HCT116 (cell line): ENCODE measurements around the gene FSD1L. TPM values are rescaled to one million over a fixed set of nuclear protein-coding genes. Genes with fewer than 3 reads are reported as not detected.

Experiments used
- ATAC-seq: fragments of 200-7000 bp; cut with Tn5 transposase; 2 replicates; pipeline ENCODE4 v1.9.1; 2020; ENCODE audit warnings: mild to moderate bottlenecking, moderate library complexity
- BruUV-seq: library from RNA; stranded (reverse); fragments of 400-500 nt; replicated peaks from 2 replicates; lab custom pipeline; 2021; lab: Mats Ljungman, UMichigan
- CTCF ChIA-PET: fragments of 300-600 bp; sonication (Branson Sonifier 250); formaldehyde crosslinking; loops from one replicate; lab custom pipeline; 2021; ENCODE audit warnings: antibody characterized with exemption; lab: Charles Lee
- POLR2A ChIA-PET: fragments of 300-600, 350-600 bp; sonication (Branson Sonifier 250); formaldehyde crosslinking; loops from one replicate; lab custom pipeline; 2021; ENCODE audit warnings: antibody characterized with exemption; lab: Charles Lee
- RAD21 ChIA-PET, 2 experiments: fragments of 300-600 bp; sonication (Branson Sonifier 250); formaldehyde crosslinking; loops; one replicate each; lab custom pipeline; 2023; ENCODE audit warnings: low total read pairs in 2 of 2; ENCODE audit not compliant: uncharacterized antibody in 2 of 2, unreplicated experiment in 2 of 2, low non-redundant PET in 1 of 2; lab: Charles Lee
- DNase-seq: peaks from one replicate; pipeline ENCODE4 v3.0.0-alpha.2; 2010; ENCODE audit warnings: low read depth, low spot score
- H2AFZ ChIP-seq: fragments of 200-600 bp; shearing (Covaris generic), sonication (generic); 2 replicates; pipeline ENCODE4 v1.6.1; 2017; ENCODE audit warnings: low read depth, mixed run types, mixed read lengths, antibody characterized with exemption, low read length; ENCODE audit not compliant: poor library complexity, severe bottlenecking
- H3K27ac ChIP-seq: 2 replicates; pipeline ENCODE4 v1.5.1; 2012; ENCODE audit warnings: low read depth, low read length
- H3K27me3 ChIP-seq: fragments of 200-600 bp; sonication (generic); 2 replicates; pipeline ENCODE4 v1.6.1; 2016; ENCODE audit warnings: mixed run types, low read length, mixed read lengths; ENCODE audit not compliant: insufficient read depth
- H3K36me3 ChIP-seq, 2 experiments: fragments of 200-500 bp in 1 of 2; fragments of 200-600 bp in 1 of 2; sonication (Bioruptor generic) in 1 of 2; sonication (generic) in 1 of 2; 2 replicates each; pipeline versions ENCODE4 v1.5.1 to v1.6.1; 2014 to 2016; ENCODE audit warnings: low read length in 2 of 2, inconsistent platforms in 1 of 2, mixed read lengths in 1 of 2, mixed run types in 1 of 2; ENCODE audit not compliant: insufficient read depth in 2 of 2, control insufficient read depth in 1 of 2
- H3K4me1 ChIP-seq, 2 experiments: fragments of 200-600 bp in 1 of 2; sonication (generic) in 1 of 2; 2 replicates each; pipeline versions ENCODE4 v1.5.1 to v1.6.1; 2012 to 2017; ENCODE audit warnings: low read length in 2 of 2, inconsistent platforms in 1 of 2, mild to moderate bottlenecking in 1 of 2, mixed read lengths in 1 of 2, mixed run types in 1 of 2, moderate library complexity in 1 of 2; ENCODE audit not compliant: insufficient read depth in 2 of 2, control insufficient read depth in 1 of 2
- H3K4me2 ChIP-seq: fragments of 200-600 bp; sonication (generic); 2 replicates; pipeline ENCODE4 v1.6.1; 2017; ENCODE audit warnings: mixed run types, low read length, mixed read lengths
- H3K4me3 ChIP-seq, 2 experiments: fragments of 200-600 bp in 1 of 2; sonication (generic) in 1 of 2; replicated peaks in 1 of 2; 2 replicates each; pipeline ENCODE4 v1.5.1; 2011 to 2016; ENCODE audit warnings: low read length in 2 of 2, control low read depth in 1 of 2, low read depth in 1 of 2, mild to moderate bottlenecking in 1 of 2, mixed read lengths in 1 of 2, mixed run types in 1 of 2
- H3K79me2 ChIP-seq: fragments of 200-600 bp; sonication (generic); 2 replicates; pipeline ENCODE4 v1.6.1; 2017; ENCODE audit warnings: mild to moderate bottlenecking, mixed run types, low read length, moderate library complexity, mixed read lengths; ENCODE audit not compliant: insufficient read depth
- H3K9ac ChIP-seq: fragments of 200-600 bp; sonication (generic); 2 replicates; pipeline ENCODE4 v1.6.1; 2016; ENCODE audit warnings: low read length, mixed read lengths
- H3K9me2 ChIP-seq: fragments of 200-600 bp; sonication (generic), shearing (Covaris generic); 2 replicates; pipeline ENCODE4 v1.6.1; 2017; ENCODE audit warnings: mixed run types, mild to moderate bottlenecking, moderate library complexity; ENCODE audit not compliant: insufficient read depth
- H3K9me3 ChIP-seq, 2 experiments: fragments of 200-500 bp in 1 of 2; fragments of 200-600 bp in 1 of 2; sonication (Bioruptor generic) in 1 of 2; sonication (generic) in 1 of 2; 2 replicates each; pipeline ENCODE4 v1.6.1; 2014 to 2017; ENCODE audit warnings: low read length in 2 of 2, mixed read lengths in 2 of 2, inconsistent platforms in 1 of 2, low read depth in 1 of 2, mild to moderate bottlenecking in 1 of 2, mixed run types in 1 of 2, moderate library complexity in 1 of 2; ENCODE audit not compliant: control insufficient read depth in 1 of 2, insufficient read depth in 1 of 2
- H4K20me1 ChIP-seq: fragments of 200-600 bp; sonication (generic), shearing (Covaris generic); 2 replicates; pipeline ENCODE4 v1.6.1; 2017; ENCODE audit warnings: mixed run types, mild to moderate bottlenecking, moderate library complexity; ENCODE audit not compliant: insufficient read depth
- ATF3 ChIP-seq: IDR thresholded peaks from 2 replicates; pipeline ENCODE4 v1.6.1; 2012
- CBX3 ChIP-seq: IDR thresholded peaks from 2 replicates; pipeline ENCODE4 v1.6.1; 2012; ENCODE audit warnings: low read depth
- CTCF ChIP-seq, 3 experiments: fragments of 200-600 bp in 1 of 3; sonication (generic) in 1 of 3; IDR thresholded peaks in 2 of 3; conservative IDR thresholded peaks in 1 of 3; 2 replicates each; pipeline ENCODE4 v1.5.1; 2012 to 2017; ENCODE audit warnings: low read depth in 2 of 3, low read length in 2 of 3, antibody characterized with exemption in 1 of 3, borderline replicate concordance in 1 of 3, control low read depth in 1 of 3, mild to moderate bottlenecking in 1 of 3, mixed read lengths in 1 of 3, mixed run types in 1 of 3, moderate library complexity in 1 of 3; ENCODE audit not compliant: insufficient read depth in 1 of 3
- EGR1 ChIP-seq: IDR thresholded peaks from 2 replicates; pipeline ENCODE4 v1.6.1; 2012; ENCODE audit warnings: low read depth
- ELF1 ChIP-seq: IDR thresholded peaks from 2 replicates; pipeline ENCODE4 v1.6.1; 2012; ENCODE audit warnings: low read depth, borderline replicate concordance
- EZH2phosphoT487 ChIP-seq: fragments of 200-600 bp; IDR thresholded peaks from 2 replicates; pipeline ENCODE4 v1.6.1; 2018; ENCODE audit warnings: antibody characterized with exemption, borderline replicate concordance
- FOSL1 ChIP-seq: IDR thresholded peaks from 2 replicates; pipeline ENCODE4 v1.6.1; 2012; ENCODE audit warnings: low read depth
- JUND ChIP-seq: IDR thresholded peaks from 2 replicates; pipeline ENCODE4 v1.6.1; 2012
- POLR2A ChIP-seq: IDR thresholded peaks from 2 replicates; pipeline ENCODE4 v1.7.0; 2011; ENCODE audit warnings: borderline replicate concordance; ENCODE audit not compliant: insufficient read depth, insufficient read length; ENCODE audit errors: extremely low read depth
- POLR2AphosphoS5 ChIP-seq: IDR thresholded peaks from 2 replicates; pipeline ENCODE4 v1.6.1; 2011; ENCODE audit warnings: mild to moderate bottlenecking, low read depth, low read length, moderate library complexity
- RAD21 ChIP-seq: IDR thresholded peaks from 2 replicates; pipeline ENCODE4 v1.6.1; 2012; ENCODE audit warnings: low read depth, mild to moderate bottlenecking
- REST ChIP-seq: IDR thresholded peaks from 2 replicates; pipeline ENCODE4 v1.6.1; 2012; ENCODE audit warnings: low read depth
- SIN3A ChIP-seq: IDR thresholded peaks from 2 replicates; pipeline ENCODE4 v1.6.1; 2012; ENCODE audit warnings: low read depth
- SP1 ChIP-seq: IDR thresholded peaks from 2 replicates; pipeline ENCODE4 v1.6.1; 2012; ENCODE audit warnings: low read depth
- TCF7L2 ChIP-seq: IDR thresholded peaks from 2 replicates; pipeline ENCODE4 v1.7.0; 2011; ENCODE audit warnings: borderline replicate concordance, inconsistent platforms; ENCODE audit not compliant: insufficient read depth, insufficient read length; ENCODE audit errors: extremely low read depth
- YY1 ChIP-seq: IDR thresholded peaks from 2 replicates; pipeline ENCODE4 v1.6.1; 2011; ENCODE audit warnings: low read length, low read depth, moderate library complexity, mild to moderate bottlenecking; ENCODE audit not compliant: insufficient replicate concordance; ENCODE audit errors: extremely low read depth
- ZBTB33 ChIP-seq: IDR thresholded peaks from 2 replicates; pipeline ENCODE4 v1.6.1; 2011; ENCODE audit warnings: mild to moderate bottlenecking, low read length, moderate library complexity; ENCODE audit not compliant: insufficient replicate concordance; ENCODE audit errors: extremely low read depth
- ZFX ChIP-seq: fragments of 450-650 bp; IDR thresholded peaks from 2 replicates; pipeline ENCODE4 v1.6.1; 2017
- intact Hi-C: fragments of 100-400 bp; cut with micrococcal nuclease; formaldehyde crosslinking; loops from 2 replicates; pipeline ENCODE4 v1.10.0; 2022
- total RNA-seq: library from RNA; stranded (reverse); gene quantifications from one replicate; pipeline ENCODE4 v1.2.1, GENCODE V29; 2021; ENCODE audit not compliant: unreplicated experiment

Gene FSD1L
- total RNA-seq, 1 experiment from 2014 or later = 5.5 TPM

GRCh38 chr9:105449081-105449480 lies 1.2 kb downstream of the FSD1L start:
- Histone ChIP-seq H3K4me1 (peaks cover 0 to 15% of the 10 kb centered on the region in 2 experiments; a peak in 3 of 4 replicates), H4K20me1 (no peaks in the 10 kb centered on the region), H3K36me3 (no peaks in the 10 kb centered on the region), H3K4me2 (peak overlapping the region; percentile 83), H3K4me3 (peak overlapping the region; percentile 81 to 93), H3K79me2 (peaks cover 57% of the 10 kb centered on the region), H3K27ac (no peak overlapping the region), H3K27me3 (no peaks in the 10 kb centered on the region), H2AFZ (no peak overlapping the region), H3K9me3 (no peaks in the 10 kb centered on the region), H3K9me2 (no peaks in the 10 kb centered on the region), H3K9ac (peak overlapping the region; percentile 79)
- no peak for DNase-seq
- ChIA-PET RAD21 (no interaction called here), POLR2A (no interaction called here), CTCF (no interaction called here)
- TF ChIP-seq EGR1 (no peak), SP1 (no peak), CTCF (IDR thresholded peaks at IDR 0.05 in 2 of 3, conservative IDR thresholded peaks at IDR 0.05 in 1 of 3; ENCODE audit: borderline replicate concordance in 1 of 3, insufficient read depth in 1 of 3, low read depth in 2 of 3, low read length in 2 of 3) (no peak), EZH2phosphoT487 (no peak), ATF3 (no peak), RAD21 (no peak), YY1 (no peak), JUND (no peak), SIN3A (no peak; the same call in 1 of the 2 replicates), TCF7L2 (no peak), ZFX (no peak), ELF1 (no peak), CBX3 (no peak), REST (no peak), FOSL1 (no peak), POLR2A (no peak), ZBTB33 (no peak), POLR2AphosphoS5 (no peak)
- intact Hi-C loops = no loop called here
- no peak for ATAC-seq
- BruUV-seq = TSS peak; percentile 62
